Ovary (tissue), 9 donors: ENCODE measurements around the gene TOP2A. TPM values are rescaled to one million over a fixed set of nuclear protein-coding genes. Genes with fewer than 3 reads are reported as not detected.
A peak's percentile ranks its signal among the peaks of the same experiment; 100 is the strongest.

Experiments used
- DNase-seq, 5 donors: peaks; one replicate each; pipeline ENCODE4 v3.0.0-alpha.2; 2019 to 2020
- H3K27ac ChIP-seq, 2 donors: fragments of 200-600 bp; one replicate each; pipeline versions ENCODE4 v1.5.1 to v1.8.0; 2019 to 2022
- H3K27me3 ChIP-seq: fragments of 200-600 bp; one replicate; pipeline ENCODE4 v1.8.0; 2022
- H3K36me3 ChIP-seq: fragments of 200-600 bp; sonication (generic); one replicate; pipeline ENCODE4 v1.5.1; 2019
- H3K4me1 ChIP-seq: one replicate; pipeline ENCODE4 v1.8.1; 2013; ENCODE audit warnings: mild to moderate bottlenecking, moderate library complexity; ENCODE audit not compliant: insufficient read depth
- H3K4me3 ChIP-seq: fragments of 200-600 bp; sonication (generic); one replicate; pipeline ENCODE4 v1.5.1; 2017
- H3K9me3 ChIP-seq, 2 donors: fragments of 200-600 bp in 1 of 2; sonication (generic) in 1 of 2; one replicate each; pipeline versions ENCODE4 v1.5.1 to v1.8.1; 2013 to 2019; ENCODE audit warnings: mild to moderate bottlenecking in 1 of 2, moderate library complexity in 1 of 2
- EP300 ChIP-seq: sonication (generic); formaldehyde crosslinking; IDR thresholded peaks from one replicate; pipeline ENCODE4 v1.6.1; 2017; ENCODE audit warnings: antibody characterized with exemption
- POLR2A ChIP-seq: fragments of 450-650 bp; IDR thresholded peaks from one replicate; pipeline ENCODE4 v1.6.1; 2017; ENCODE audit warnings: antibody characterized with exemption, mild to moderate bottlenecking, moderate library complexity
- WGBS, 3 donors: extraction: QIAGEN DNeasy Blood & Tissue Kit in 1 of 3; methylation state at CpG; one replicate each; pipeline versions ENCODE4 v1.1.5 to v1.1.7; 2013 to 2017; 5-methylcytosine and 5-hydroxymethylcytosine counted together
- intact Hi-C, 4 donors: fragments of 100-400 bp; cut with DNase I; formaldehyde crosslinking; loops; one replicate each; pipeline versions ENCODE4 v1.11.0 to v1.15.1; 2022 to 2023
- polyA plus RNA-seq, 2 donors: library from polyadenylated mRNA; stranded (reverse); fragments of 200-250 nt in 1 of 2; fragments of 350-450 nt in 1 of 2; fragmentation: Illumina TruSeq in 1 of 2; extraction: RNeasy Lipid Tissue Mini Kit (QIAGEN cat#74804) in 1 of 2; gene quantifications; one replicate each; pipeline ENCODE4 v1.2.3, GENCODE V29; 2013 to 2014
- total RNA-seq, 7 donors: library from RNA; depleted of rRNA in 2 of 7; stranded (reverse); fragments of >200 nt in 2 of 7; fragmentation: NEBNext Ultra II Directional in 3 of 7; extraction: Animal tissue kit (Norgen Biotek cat#: 25700) in 3 of 7; gene quantifications; one replicate each; pipeline versions ENCODE4 v1.1.0 to v1.2.4, GENCODE V29; 2016 to 2023
- TF ChIP-seq, protein P1 (sequence below), 3 donors: fragments of 450-650 bp in 2 of 3; fragments of 200-600 bp in 1 of 3; IDR thresholded peaks; one replicate each; pipeline versions ENCODE4 v1.5.1 to v1.8.0; 2016 to 2022; ENCODE audit warnings: antibody characterized with exemption in 3 of 3, mild to moderate bottlenecking in 1 of 3
- donor health status: DM: no; HTN: no; CAD: no; lungs with moderate emphysema.
- donor health status: DM: no; HTN: no; CAD: no.
- donor health status: Bipolar disorder and iron deficiency.
- donor health status: DM: yes; HTN: yes; CAD: no.
- donor health status: DM: no; HTN: no; CAD: no.
- donor health status: DM: yes; HTN: yes; CAD: no.

The TOP2A gene
- total and polyA plus RNA-seq, 9 donors: 0.36 to 4.5 (median 1.2) TPM

DNA sequence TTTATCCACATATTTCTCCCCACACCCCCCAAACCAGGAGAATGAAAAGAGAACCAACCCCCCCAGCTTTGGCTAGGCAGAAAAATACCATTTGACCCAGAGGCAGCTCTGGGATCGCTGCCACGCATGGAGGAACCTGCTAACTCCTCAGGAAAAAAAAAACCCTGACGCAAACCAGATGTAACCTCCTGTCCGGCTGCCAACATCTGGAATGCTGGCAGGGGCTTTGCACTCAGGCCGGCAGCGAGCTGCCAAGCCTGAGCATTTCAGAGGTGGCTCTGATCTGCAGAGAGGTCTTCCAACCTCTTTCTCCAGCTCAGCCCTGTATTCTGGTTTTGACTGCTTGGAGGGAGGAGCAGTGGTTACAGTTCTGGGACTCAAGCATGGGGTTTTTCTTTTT is 33.7 kb upstream of the TOP2A start:
- Histone ChIP-seq H3K4me1 (peaks cover 46% of the 10 kb centered on the region), H3K4me3 (no peak overlapping the region), H3K27me3 (no peaks in the 10 kb centered on the region), H3K9me3 (no peaks in the 10 kb centered on the region), H3K27ac (peak overlapping the region in 1 of 2 donors; percentile 89), H3K36me3 (no peaks in the 10 kb centered on the region)
- TF ChIP-seq, protein P1, sequence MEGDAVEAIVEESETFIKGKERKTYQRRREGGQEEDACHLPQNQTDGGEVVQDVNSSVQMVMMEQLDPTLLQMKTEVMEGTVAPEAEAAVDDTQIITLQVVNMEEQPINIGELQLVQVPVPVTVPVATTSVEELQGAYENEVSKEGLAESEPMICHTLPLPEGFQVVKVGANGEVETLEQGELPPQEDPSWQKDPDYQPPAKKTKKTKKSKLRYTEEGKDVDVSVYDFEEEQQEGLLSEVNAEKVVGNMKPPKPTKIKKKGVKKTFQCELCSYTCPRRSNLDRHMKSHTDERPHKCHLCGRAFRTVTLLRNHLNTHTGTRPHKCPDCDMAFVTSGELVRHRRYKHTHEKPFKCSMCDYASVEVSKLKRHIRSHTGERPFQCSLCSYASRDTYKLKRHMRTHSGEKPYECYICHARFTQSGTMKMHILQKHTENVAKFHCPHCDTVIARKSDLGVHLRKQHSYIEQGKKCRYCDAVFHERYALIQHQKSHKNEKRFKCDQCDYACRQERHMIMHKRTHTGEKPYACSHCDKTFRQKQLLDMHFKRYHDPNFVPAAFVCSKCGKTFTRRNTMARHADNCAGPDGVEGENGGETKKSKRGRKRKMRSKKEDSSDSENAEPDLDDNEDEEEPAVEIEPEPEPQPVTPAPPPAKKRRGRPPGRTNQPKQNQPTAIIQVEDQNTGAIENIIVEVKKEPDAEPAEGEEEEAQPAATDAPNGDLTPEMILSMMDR (IDR thresholded peaks at IDR 0.05): no peak
- TF ChIP-seq EP300 (peak; percentile 48), POLR2A (no peak)
- WGBS, 3 donors: 0 to 3% (median 2%) methylated on average over 6 of the region's 6 CpGs
- intact Hi-C loops: no loop called here
- DNase-seq: peak; percentile 89 to 94 (median 91)

DNA sequence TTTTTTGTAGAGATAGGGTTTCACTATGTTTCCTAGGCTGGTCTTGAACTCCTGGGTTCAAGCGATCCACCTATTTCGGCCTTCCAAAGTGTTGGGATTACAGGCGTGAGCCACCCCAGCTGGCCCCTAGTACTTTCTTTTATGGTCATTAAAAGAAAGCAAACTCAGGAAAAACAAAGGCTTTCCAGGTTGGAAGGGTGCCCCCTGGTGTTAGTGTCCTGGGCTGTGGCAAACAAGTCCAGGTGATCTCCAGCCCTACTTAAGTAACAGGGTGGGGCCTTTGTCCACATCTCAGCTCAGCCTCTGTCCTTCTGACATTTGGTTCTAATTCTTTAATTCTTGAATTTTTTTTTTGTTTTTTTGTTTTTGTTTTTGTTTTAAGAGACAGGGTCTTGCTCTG is 32.5 kb upstream of the TOP2A start:
- Histone ChIP-seq H3K9me3 (no peaks in the 10 kb centered on the region), H3K27ac (peak overlapping the region; percentile 60 to 89), H3K4me3 (no peak overlapping the region), H3K4me1 (peaks cover 44% of the 10 kb centered on the region), H3K36me3 (no peaks in the 10 kb centered on the region), H3K27me3 (no peaks in the 10 kb centered on the region)
- intact Hi-C loops: no loop called here
- 68 to 80% (median 73%) methylated on average over 3 of the region's 3 CpGs for WGBS, 3 donors
- peak in 2 of 5 donors; percentile 55 to 67 for DNase-seq
- TF ChIP-seq, protein P1 (IDR thresholded peaks at IDR 0.05): peak in 2 of 3 donors; percentile 23 to 35
- no peak for TF ChIP-seq POLR2A

DNA sequence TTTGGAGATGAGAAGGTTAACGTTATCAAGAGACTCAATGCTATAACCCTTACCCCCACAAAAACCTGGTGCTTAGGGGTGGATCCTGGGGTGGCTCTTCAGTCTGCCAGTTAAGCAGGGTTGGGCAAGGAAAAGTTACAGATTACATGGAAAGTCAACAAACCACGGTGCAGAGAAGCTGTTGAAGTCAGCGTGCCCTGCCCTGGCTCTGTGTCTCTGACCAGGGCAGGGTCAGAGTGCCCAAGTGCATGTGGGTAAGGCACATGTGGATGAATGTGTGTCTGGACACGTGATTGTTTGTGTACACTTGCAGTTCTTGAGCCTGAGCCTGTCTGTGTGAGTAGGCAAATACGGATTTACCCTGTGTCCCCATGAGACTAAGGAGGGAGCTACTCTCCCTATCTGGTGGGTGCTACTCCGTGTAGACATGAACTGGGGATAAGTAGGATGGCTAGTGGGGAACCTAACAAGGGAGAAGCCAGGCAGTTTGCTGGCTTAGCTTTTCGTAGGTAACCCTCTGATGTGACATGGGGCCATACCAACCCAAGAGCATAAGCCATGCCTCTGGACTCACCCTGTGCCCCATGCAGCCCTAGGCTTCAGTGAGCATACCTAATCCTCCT is 31.1 kb upstream of the TOP2A start:
- intact Hi-C loops: loop anchor here in 1 of 4 donors (5.0 kb wide), 1 partner anchor 109 kb away; no protein-coding TSS in a partner anchor
- peaks cover 44% of the 10 kb centered on the region for H3K4me1 ChIP-seq
- WGBS, 3 donors: 24 to 29% (median 25%) methylated on average over 7 of the region's 7 CpGs

DNA sequence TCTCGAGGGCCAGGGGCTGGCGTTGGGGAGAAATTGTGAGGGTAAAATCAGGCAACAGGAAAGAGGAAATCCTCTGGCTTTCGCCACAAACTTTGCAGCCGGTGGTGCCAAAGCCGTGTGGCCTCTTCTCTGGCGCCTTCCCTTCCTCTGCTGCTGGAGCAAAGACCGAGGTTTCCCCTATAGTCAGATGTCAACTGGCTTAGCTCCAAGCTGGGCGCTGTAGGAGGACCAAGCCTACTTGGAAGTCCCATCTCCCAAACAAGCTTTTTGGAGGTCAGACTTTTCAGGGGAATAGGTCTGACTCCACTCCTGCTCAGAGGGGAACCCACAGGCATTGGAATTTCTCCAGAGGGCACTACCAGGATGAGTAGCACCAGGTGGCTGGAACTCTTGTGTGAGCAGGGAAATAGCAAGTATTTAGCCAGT is 30.5 kb upstream of the TOP2A start:
- no peaks in the 10 kb centered on the region for H3K36me3 ChIP-seq
- no peaks in the 10 kb centered on the region for H3K9me3 ChIP-seq
- intact Hi-C loops: loop anchor here in 1 of 4 donors (5.0 kb wide), 1 partner anchor 109 kb away; no protein-coding TSS in a partner anchor
- no peak for TF ChIP-seq POLR2A
- TF ChIP-seq, protein P1 (IDR thresholded peaks at IDR 0.05): no peak
- no peak for TF ChIP-seq EP300
- WGBS, 3 donors: 16 to 21% (median 17%) methylated on average over 8 of the region's 8 CpGs
- peaks cover 44% of the 10 kb centered on the region for H3K4me1 ChIP-seq
- peak in 3 of 5 donors; percentile 59 to 67 (median 62) for DNase-seq
- peak overlapping the region; percentile 60 to 89 for H3K27ac ChIP-seq
- H3K27me3 ChIP-seq: no peaks in the 10 kb centered on the region
- H3K4me3 ChIP-seq: peak overlapping the region; percentile 74

More for the DNA sequence above, 31.1 kb upstream of the TOP2A start:
- H3K4me3 ChIP-seq: peak overlapping the region; percentile 74
- peak in 2 of 5 donors; percentile 34 to 55 for DNase-seq
- H3K9me3 ChIP-seq: no peaks in the 10 kb centered on the region
- no peaks in the 10 kb centered on the region for H3K27me3 ChIP-seq
- peak overlapping the region; percentile 60 to 89 for H3K27ac ChIP-seq
- H3K36me3 ChIP-seq: no peaks in the 10 kb centered on the region
- TF ChIP-seq, protein P1 (IDR thresholded peaks at IDR 0.05): no peak
- TF ChIP-seq POLR2A: no peak
- TF ChIP-seq EP300: no peak
